Calu3 (cell line): ENCODE data around the gene SRSF2. TPM values are rescaled to one million over a fixed set of nuclear protein-coding genes. Genes with fewer than 3 reads are reported as not detected.

Experiments used
- BruUV-seq: library from RNA; stranded (reverse); fragments of 400-500 nt; replicated peaks from 2 replicates; lab custom pipeline; 2021; lab: Mats Ljungman, UMichigan
- CTCF ChIA-PET: fragments of 300-600 bp; sonication (Branson Sonifier 250); formaldehyde crosslinking; loops from one replicate; lab custom pipeline; 2022; ENCODE audit warnings: antibody characterized with exemption; lab: Charles Lee
- DNase-seq: peaks from one replicate; pipeline ENCODE4 v3.0.0; 2022
- H3K27ac Mint-ChIP-seq: one replicate; pipeline ENCODE4 v1.8.0; 2022; ENCODE audit warnings: mixed read lengths; ENCODE audit not compliant: unreplicated experiment
- H3K27me3 Mint-ChIP-seq: one replicate; pipeline ENCODE4 v1.8.0; 2022; ENCODE audit warnings: mixed read lengths; ENCODE audit not compliant: unreplicated experiment
- H3K36me3 Mint-ChIP-seq: one replicate; pipeline ENCODE4 v1.8.0; 2022; ENCODE audit warnings: mild to moderate bottlenecking, moderate library complexity, mixed read lengths; ENCODE audit not compliant: insufficient read depth, unreplicated experiment
- H3K4me1 Mint-ChIP-seq: one replicate; pipeline ENCODE4 v1.8.0; 2022; ENCODE audit warnings: mild to moderate bottlenecking, low read depth, mixed read lengths; ENCODE audit not compliant: unreplicated experiment
- H3K4me3 Mint-ChIP-seq: one replicate; pipeline ENCODE4 v1.8.0; 2022; ENCODE audit warnings: mild to moderate bottlenecking, low read depth, moderate library complexity, mixed read lengths; ENCODE audit not compliant: unreplicated experiment
- H3K9me3 Mint-ChIP-seq: one replicate; pipeline ENCODE4 v1.8.0; 2022; ENCODE audit warnings: low read depth, mixed read lengths; ENCODE audit not compliant: unreplicated experiment
- CTCF ChIP-seq: fragments of 200-600 bp; IDR thresholded peaks from one replicate; pipeline ENCODE4 v1.8.0; 2022; ENCODE audit warnings: antibody characterized with exemption; ENCODE audit not compliant: unreplicated experiment
- intact Hi-C: fragments of 100-400 bp; cut with micrococcal nuclease; formaldehyde crosslinking; loops from one replicate; pipeline ENCODE4 v1.10.0; 2022; ENCODE audit not compliant: unreplicated experiment
- total RNA-seq: library from RNA; stranded (reverse); gene quantifications from 2 replicates; pipeline ENCODE4 v1.2.3, GENCODE V29; 2022

Gene SRSF2
- total RNA-seq, 1 experiment from 2014 or later = 238 TPM

DNA sequence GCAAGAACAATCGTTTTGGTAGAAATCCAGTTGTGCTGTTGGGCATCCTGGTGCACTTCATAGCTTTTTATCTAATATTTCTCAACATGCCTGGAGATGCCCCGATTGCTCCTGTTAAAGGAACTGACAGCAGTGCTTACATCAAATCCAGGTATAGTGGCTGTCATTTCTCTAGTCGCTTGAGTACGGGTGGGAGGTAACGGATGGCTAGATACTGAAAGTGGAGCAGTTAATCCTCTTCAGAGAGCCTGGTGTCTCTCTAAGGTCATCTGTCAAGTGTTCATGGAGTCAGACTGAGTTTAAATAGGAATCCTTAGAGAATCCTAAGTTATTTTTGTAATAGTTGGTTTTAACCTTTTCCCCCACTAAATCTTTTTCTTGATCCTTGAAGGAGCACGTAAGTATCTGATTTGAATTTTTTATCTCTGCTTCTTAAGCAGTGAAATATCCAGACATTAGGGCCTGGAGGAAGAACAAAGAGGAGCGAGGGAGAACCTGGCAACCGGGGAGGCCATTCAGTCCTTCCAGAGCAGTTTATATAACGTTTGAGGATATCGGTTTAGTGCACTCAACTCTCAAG, 38.0 kb upstream of the SRSF2 start:
- intact Hi-C loops = no loop called here
- CTCF ChIA-PET = interaction anchor here (0.6 kb wide), 1 partner anchor 20 kb away, joined by 3 read pairs; no protein-coding TSS in a partner anchor
- no peaks in the 10 kb centered on the region for H3K9me3 Mint-ChIP-seq
- DNase-seq = no peak
- no peak for TF ChIP-seq CTCF
- H3K36me3 Mint-ChIP-seq = peaks cover 12% of the 10 kb centered on the region
- H3K4me1 Mint-ChIP-seq = peaks cover 10% of the 10 kb centered on the region
- no peak overlapping the region for H3K27ac Mint-ChIP-seq
- H3K27me3 Mint-ChIP-seq = no peaks in the 10 kb centered on the region
- H3K4me3 Mint-ChIP-seq = no peak overlapping the region
- BruUV-seq = no TSS peak

DNA sequence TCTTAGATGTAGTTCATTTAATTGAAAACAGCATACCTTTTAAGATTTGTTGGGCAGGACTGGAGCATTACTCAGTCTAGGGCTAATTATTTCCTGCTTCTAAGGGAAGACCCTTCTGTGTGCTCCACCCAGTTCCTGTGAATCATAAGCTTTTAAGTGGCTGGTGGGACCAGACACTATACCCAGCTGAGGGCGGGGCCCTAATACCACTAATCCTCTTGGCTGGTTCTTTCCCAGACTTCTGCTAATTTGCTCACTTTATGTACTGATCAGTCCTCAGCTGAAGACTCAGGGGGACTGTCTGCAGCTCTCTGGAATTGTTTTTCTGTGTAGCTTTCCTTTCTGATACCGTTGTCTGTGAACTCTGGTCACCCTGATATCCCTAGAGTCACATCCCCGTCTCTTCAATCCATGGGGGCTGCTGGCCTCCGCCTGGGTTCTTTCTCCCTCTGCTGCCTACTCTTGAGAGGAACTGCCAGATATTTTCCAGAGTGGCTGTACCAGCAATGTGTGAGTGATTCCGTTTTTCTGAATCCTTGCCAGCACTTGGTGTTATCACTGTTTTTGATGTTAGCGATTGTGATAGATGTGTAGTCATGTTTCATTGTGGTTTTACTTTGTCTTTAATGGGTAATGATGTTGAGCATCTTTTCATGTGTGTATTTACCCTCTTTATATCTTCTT, 35.9 kb upstream of the SRSF2 start:
- no peaks in the 10 kb centered on the region for H3K9me3 Mint-ChIP-seq
- DNase-seq = peak; percentile 36
- peaks cover 10% of the 10 kb centered on the region for H3K4me1 Mint-ChIP-seq
- H3K27ac Mint-ChIP-seq = no peak overlapping the region
- intact Hi-C loops = no loop called here
- H3K36me3 Mint-ChIP-seq = peaks cover 12% of the 10 kb centered on the region
- no peaks in the 10 kb centered on the region for H3K27me3 Mint-ChIP-seq
- H3K4me3 Mint-ChIP-seq = no peak overlapping the region
- no peak for TF ChIP-seq CTCF
- CTCF ChIA-PET = interaction anchor here (0.5 kb wide), 2 partner anchors 25 to 291 kb away, joined by 3 read pairs; no protein-coding TSS in a partner anchor
- BruUV-seq = no TSS peak

DNA sequence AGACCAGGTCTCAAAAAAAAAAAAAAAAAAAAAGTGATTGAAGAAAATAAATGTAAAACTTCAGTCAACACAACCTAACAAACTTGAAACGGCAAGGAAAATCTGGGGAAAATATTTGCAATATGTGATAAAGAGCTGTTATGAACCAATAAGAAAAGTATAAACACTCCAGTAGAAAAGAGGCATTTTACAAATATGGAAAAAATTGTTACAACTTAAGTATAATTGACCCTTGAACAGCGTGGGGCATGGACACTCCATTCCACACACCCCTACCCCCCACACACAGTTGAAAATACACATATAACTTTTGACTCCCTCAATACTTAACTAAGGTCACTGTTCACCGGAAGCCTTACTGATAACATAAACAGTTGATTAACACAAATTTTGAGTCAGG, 21.4 kb upstream of the SRSF2 start:
- H3K4me1 Mint-ChIP-seq = peaks cover 9% of the 10 kb centered on the region
- no peak for TF ChIP-seq CTCF
- CTCF ChIA-PET = no interaction called here
- H3K27ac Mint-ChIP-seq = no peak overlapping the region
- no peaks in the 10 kb centered on the region for H3K9me3 Mint-ChIP-seq
- H3K4me3 Mint-ChIP-seq = no peak overlapping the region
- intact Hi-C loops = no loop called here
- no peaks in the 10 kb centered on the region for H3K36me3 Mint-ChIP-seq
- H3K27me3 Mint-ChIP-seq = no peaks in the 10 kb centered on the region
- DNase-seq = no peak
- no TSS peak for BruUV-seq

DNA sequence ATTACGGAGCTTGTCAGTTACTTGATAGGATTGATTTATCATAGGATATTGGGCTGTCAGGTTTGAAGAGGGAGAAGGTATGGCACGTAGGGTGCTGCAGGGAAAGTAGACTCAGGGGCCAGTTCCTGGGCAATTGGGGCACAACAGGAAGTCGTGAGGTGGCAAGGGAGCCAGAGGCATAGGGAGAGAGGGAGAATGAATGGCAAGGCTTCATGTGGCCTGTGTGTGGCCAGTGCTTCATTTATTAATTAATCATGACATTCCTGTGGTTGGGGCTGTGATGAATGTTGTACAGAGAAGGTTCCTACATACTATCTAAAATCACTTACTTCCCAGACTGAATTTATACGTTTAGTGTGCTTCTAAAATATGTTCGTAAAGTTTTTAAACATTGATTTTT, 20.1 kb upstream of the SRSF2 start:
- no peaks in the 10 kb centered on the region for H3K36me3 Mint-ChIP-seq
- BruUV-seq = no TSS peak
- peaks cover 9% of the 10 kb centered on the region for H3K4me1 Mint-ChIP-seq
- intact Hi-C loops = no loop called here
- CTCF ChIA-PET = no interaction called here
- no peaks in the 10 kb centered on the region for H3K9me3 Mint-ChIP-seq
- H3K27me3 Mint-ChIP-seq = no peaks in the 10 kb centered on the region
- peak overlapping the region; percentile 18 for H3K27ac Mint-ChIP-seq
- DNase-seq = peak; percentile 18
- H3K4me3 Mint-ChIP-seq = no peak overlapping the region
- no peak for TF ChIP-seq CTCF
